Mucosa of descending colon (tissue), 3 donors: ENCODE results near the gene NKX3-2. TPM values are rescaled to one million over a fixed set of nuclear protein-coding genes. Genes with fewer than 3 reads are reported as not detected.

Source experiments
- ATAC-seq: fragments of 200-7000 bp; cut with Tn5 transposase; one replicate; pipeline ENCODE4 v1.9.1; 2020; ENCODE audit warnings: mild to moderate bottlenecking, moderate library complexity
- DNase-seq, 3 donors: peaks; one replicate each; pipeline ENCODE4 v3.0.0-alpha.2; 2020
- H3K36me3 ChIP-seq: fragments of 200-600 bp; one replicate; pipeline ENCODE4 v1.8.0; 2021; ENCODE audit warnings: low read depth, mild to moderate bottlenecking
- H3K4me1 ChIP-seq: fragments of 200-600 bp; one replicate; pipeline ENCODE4 v1.8.0; 2021; ENCODE audit warnings: low read depth, mild to moderate bottlenecking
- H3K4me3 ChIP-seq: fragments of 200-600 bp; one replicate; pipeline ENCODE4 v1.8.0; 2021; ENCODE audit warnings: mild to moderate bottlenecking
- H3K9me3 ChIP-seq: fragments of 200-600 bp; one replicate; pipeline ENCODE4 v1.8.0; 2021; ENCODE audit warnings: mild to moderate bottlenecking
- CTCF ChIP-seq: fragments of 200-600 bp; IDR thresholded peaks from one replicate; pipeline ENCODE4 v1.8.0; 2022; ENCODE audit warnings: antibody characterized with exemption, mild to moderate bottlenecking
- intact Hi-C, 2 donors: fragments of 100-400 bp; cut with DNase I in 1 of 2; cut with micrococcal nuclease in 1 of 2; formaldehyde crosslinking; loops; one replicate each; pipeline versions ENCODE4 v1.11.0 to v1.11.1; 2022; cut with DNase I, micrococcal nuclease
- total RNA-seq, 3 donors: library from RNA; stranded (reverse); fragmentation: NEBNext Ultra II Directional in 2 of 3; extraction: Animal tissue kit (Norgen Biotek cat#: 25700) in 2 of 3; gene quantifications; one replicate each; pipeline versions ENCODE4 v1.2.1 to v1.2.4, GENCODE V29; 2021 to 2023
- donor health status: DM: no; HTN: no; CAD: no; lungs with moderate emphysema.
- donor health status: DM: no; HTN: no; CAD: no.
- donor health status: DM: no; HTN: yes; CAD: no.

The NKX3-2 gene
- total RNA-seq, 3 donors from 2014 or later = 0.61 to 26.3 (median 0.72) TPM

- H3K4me1 ChIP-seq = peaks cover 15% of the 10 kb centered on the region
- TF ChIP-seq CTCF = no peak
- H3K9me3 ChIP-seq = no peaks in the 10 kb centered on the region
- no peak for DNase-seq
- no peaks in the 10 kb centered on the region for H3K36me3 ChIP-seq
- ATAC-seq = no peak
- H3K4me3 ChIP-seq = no peak overlapping the region
- intact Hi-C loops = no loop called here
Observed at GRCh38 chr4:13540446-13541175, 3.7 kb downstream of the NKX3-2 start.

- no peaks in the 10 kb centered on the region for H3K9me3 ChIP-seq
- intact Hi-C loops = no loop called here
- peaks cover 15% of the 10 kb centered on the region for H3K4me1 ChIP-seq
- DNase-seq (no peak), ATAC-seq (no peak)
- no peak for TF ChIP-seq CTCF
- no peaks in the 10 kb centered on the region for H3K36me3 ChIP-seq
- H3K4me3 ChIP-seq = no peak overlapping the region
Observed at GRCh38 chr4:13539619-13540445, 4.5 kb downstream of the NKX3-2 start.

GRCh38 chr4:13539047-13539618 lies 5.2 kb downstream of the NKX3-2 start:
- no peaks in the 10 kb centered on the region for H3K9me3 ChIP-seq
- no peak for TF ChIP-seq CTCF
- DNase-seq (no peak), ATAC-seq (no peak)
- no peak overlapping the region for H3K4me3 ChIP-seq
- peaks cover 15% of the 10 kb centered on the region for H3K4me1 ChIP-seq
- no peaks in the 10 kb centered on the region for H3K36me3 ChIP-seq
- intact Hi-C loops = no loop called here

GRCh38 chr4:13538427-13538973 lies 5.8 kb downstream of the NKX3-2 start:
- intact Hi-C loops = no loop called here
- TF ChIP-seq CTCF = no peak
- H3K9me3 ChIP-seq = no peaks in the 10 kb centered on the region
- H3K4me3 ChIP-seq = no peak overlapping the region
- ATAC-seq (no peak), DNase-seq (no peak)
- H3K36me3 ChIP-seq = no peaks in the 10 kb centered on the region
- H3K4me1 ChIP-seq = peaks cover 15% of the 10 kb centered on the region

GRCh38 chr4:13537832-13538177 lies 6.5 kb downstream of the NKX3-2 start:
- peaks cover 13% of the 10 kb centered on the region for H3K4me1 ChIP-seq
- intact Hi-C loops = no loop called here

More at GRCh38 chr4:13537832-13538177, 6.5 kb downstream of the NKX3-2 start:
- Histone ChIP-seq H3K4me3 (no peak overlapping the region), H3K36me3 (no peaks in the 10 kb centered on the region), H3K9me3 (no peaks in the 10 kb centered on the region)
- ATAC-seq = no peak
- DNase-seq = no peak
- TF ChIP-seq CTCF = no peak
